Breast epithelium (tissue), 3 donors: ENCODE data around the gene ADAMTS17.

ENCODE experiments used
- CTCF ChIP-seq, 3 donors: fragments of 450-650 bp; IDR thresholded peaks; one replicate each; pipeline ENCODE4 v1.5.1; 2016 to 2017; ENCODE audit warnings: antibody characterized with exemption in 3 of 3, mild to moderate bottlenecking in 3 of 3, moderate library complexity in 3 of 3
- POLR2A ChIP-seq: fragments of 450-650 bp; IDR thresholded peaks from one replicate; pipeline ENCODE4 v1.6.1; 2016; ENCODE audit warnings: antibody characterized with exemption, mild to moderate bottlenecking, moderate library complexity
- POLR2AphosphoS5 ChIP-seq, 3 donors: sonication (generic); formaldehyde crosslinking; IDR thresholded peaks; one replicate each; pipeline ENCODE4 v1.6.1; 2017; ENCODE audit warnings: antibody characterized with exemption in 3 of 3

GRCh38 chr15:100096700-100097099 is 245.1 kb downstream of the ADAMTS17 start:
- no peak for TF ChIP-seq CTCF (IDR thresholded peaks at IDR 0.05)
- no peak for TF ChIP-seq POLR2A
- TF ChIP-seq POLR2AphosphoS5 (IDR thresholded peaks at IDR 0.05): no peak
